DOHH2 (cell line): ENCODE results near the gene IFITM1.

ENCODE experiments used
- H3F3A ChIP-seq: fragments of 200-600 bp; sonication (generic), shearing (Covaris generic); 2 replicates; pipeline ENCODE4 v1.6.0; 2016; ENCODE audit warnings: antibody characterized with exemption, mild to moderate bottlenecking; ENCODE audit not compliant: control insufficient read depth, insufficient read depth
- H3K27ac ChIP-seq: fragments of 200-600 bp; sonication (generic); 2 replicates; pipeline ENCODE4 v1.5.1; 2014; ENCODE audit warnings: low read depth, mild to moderate bottlenecking, low read length, moderate library complexity
- H3K27me3 ChIP-seq: fragments of 200-600 bp; sonication (generic); 2 replicates; pipeline ENCODE4 v1.6.1; 2014; ENCODE audit warnings: mild to moderate bottlenecking, low read length, mixed read lengths; ENCODE audit not compliant: control insufficient read depth
- H3K36me3 ChIP-seq: fragments of 200-600 bp; sonication (generic); 2 replicates; pipeline ENCODE4 v1.6.1; 2014; ENCODE audit warnings: mild to moderate bottlenecking, low read length, moderate library complexity, mixed read lengths; ENCODE audit not compliant: control insufficient read depth
- H3K4me1 ChIP-seq: fragments of 200-600 bp; sonication (generic); 2 replicates; pipeline ENCODE4 v1.6.1; 2014; ENCODE audit warnings: mild to moderate bottlenecking, low read length, mixed read lengths; ENCODE audit not compliant: control insufficient read depth
- H3K4me2 ChIP-seq: fragments of 200-600 bp; sonication (generic); 2 replicates; pipeline ENCODE4 v1.6.0; 2014; ENCODE audit warnings: mild to moderate bottlenecking, low read length, moderate library complexity
- H3K4me3 ChIP-seq: fragments of 200-600 bp; sonication (generic); 2 replicates; pipeline ENCODE4 v1.5.1; 2014; ENCODE audit warnings: mild to moderate bottlenecking, low read length, mixed read lengths
- H3K79me2 ChIP-seq: fragments of 200-600 bp; sonication (generic); 2 replicates; pipeline ENCODE4 v1.6.1; 2014; ENCODE audit warnings: mild to moderate bottlenecking, low read length, mixed read lengths; ENCODE audit not compliant: control insufficient read depth
- H3K9me2 ChIP-seq: fragments of 200-600 bp; sonication (generic); replicated peaks from 2 replicates; pipeline ENCODE4 v1.6.1; 2014; ENCODE audit warnings: mild to moderate bottlenecking, low read length, mixed read lengths; ENCODE audit not compliant: control insufficient read depth
- H3K9me3 ChIP-seq: fragments of 200-600 bp; sonication (generic); 2 replicates; pipeline ENCODE4 v1.6.1; 2014; ENCODE audit warnings: antibody characterized with exemption, low read length, mixed read lengths; ENCODE audit not compliant: control insufficient read depth, insufficient read depth
- H4K20me1 ChIP-seq: fragments of 200-600 bp; sonication (generic); 2 replicates; pipeline ENCODE4 v1.6.0; 2014; ENCODE audit warnings: low read depth, mild to moderate bottlenecking, antibody characterized with exemption, low read length, moderate library complexity; ENCODE audit not compliant: control insufficient read depth, insufficient read depth
- EZH2phosphoT487 ChIP-seq: fragments of 200-600 bp; sonication (generic); IDR thresholded peaks from 2 replicates; pipeline ENCODE4 v1.6.1; 2017; ENCODE audit warnings: borderline replicate concordance, mild to moderate bottlenecking, antibody characterized with exemption, low read length, moderate library complexity, mixed read lengths
- TF ChIP-seq, protein P1 (sequence below): fragments of 200-600 bp; sonication (generic); IDR thresholded peaks from one replicate; pipeline ENCODE4 v1.5.1; 2014; ENCODE audit warnings: antibody characterized with exemption, mild to moderate bottlenecking, low read depth, low read length; ENCODE audit not compliant: poor library complexity, severe bottlenecking

Gene IFITM1

DNA sequence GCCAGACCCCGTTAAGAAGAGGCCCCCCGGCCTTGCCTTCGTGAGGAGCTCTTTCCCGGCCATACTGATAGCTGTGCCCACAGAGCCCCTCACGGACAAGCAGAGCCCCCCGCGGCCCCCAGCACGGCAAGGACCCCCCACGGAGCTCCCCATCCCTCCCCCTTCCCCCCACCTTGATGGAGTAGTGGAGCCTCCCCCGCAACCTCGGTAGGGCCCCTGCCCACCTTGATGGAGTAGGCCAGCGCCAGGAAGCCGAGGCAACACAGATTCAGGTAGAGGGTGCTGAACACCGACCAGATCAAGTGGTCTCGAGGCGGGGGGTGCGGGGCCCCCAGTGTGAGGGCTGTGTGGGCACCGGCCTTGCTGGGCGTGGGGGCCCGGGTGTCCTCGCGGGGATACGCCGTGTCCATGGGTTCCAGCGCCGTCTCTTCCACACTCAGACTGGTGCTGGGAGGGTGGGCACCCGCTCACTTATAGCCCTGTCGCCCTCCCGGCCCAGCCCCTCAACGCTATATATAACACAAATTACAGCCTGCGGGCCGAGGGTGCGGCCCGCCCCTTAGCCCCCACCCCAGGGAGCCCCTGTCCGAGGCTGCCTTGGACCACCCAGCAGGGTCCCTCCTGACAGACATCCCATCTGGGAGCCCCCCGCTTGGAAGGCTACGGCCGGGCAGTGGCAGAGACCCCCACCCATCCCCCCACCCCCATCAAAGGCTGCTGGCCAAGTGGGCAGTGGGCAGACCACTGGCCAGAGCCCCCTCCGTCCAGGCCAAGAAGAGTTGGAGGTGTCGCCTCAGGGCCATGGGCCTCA is 14.6 kb upstream of the IFITM1 start, which contains the start of gene IFITM5:
IFITM5 (minus strand) TSS at position 446 of the 811 bp plus-strand sequence; CDS start at position 410, 36 bp downstream.
- Histone ChIP-seq H3K27ac (no peak within 1 kb of the TSS), H3K4me2 (no peak within 1 kb of the TSS), H3K4me3 (no peak within 1 kb of the TSS), H3K79me2 (no peaks in the 10 kb centered on the region), H4K20me1 (no peaks in the 10 kb centered on the region), H3F3A (peaks cover 3% of the 10 kb centered on the region; the same call in 1 of the 2 replicates), H3K36me3 (no peaks in the 10 kb centered on the region), H3K9me2 (no peaks in the 10 kb centered on the region), H3K9me3 (no peaks in the 10 kb centered on the region), H3K4me1 (peaks cover 13% of the 10 kb centered on the region), H3K27me3 (peaks cover 6% of the 10 kb centered on the region; the same call in 1 of the 2 replicates)
- TF ChIP-seq, protein P1, sequence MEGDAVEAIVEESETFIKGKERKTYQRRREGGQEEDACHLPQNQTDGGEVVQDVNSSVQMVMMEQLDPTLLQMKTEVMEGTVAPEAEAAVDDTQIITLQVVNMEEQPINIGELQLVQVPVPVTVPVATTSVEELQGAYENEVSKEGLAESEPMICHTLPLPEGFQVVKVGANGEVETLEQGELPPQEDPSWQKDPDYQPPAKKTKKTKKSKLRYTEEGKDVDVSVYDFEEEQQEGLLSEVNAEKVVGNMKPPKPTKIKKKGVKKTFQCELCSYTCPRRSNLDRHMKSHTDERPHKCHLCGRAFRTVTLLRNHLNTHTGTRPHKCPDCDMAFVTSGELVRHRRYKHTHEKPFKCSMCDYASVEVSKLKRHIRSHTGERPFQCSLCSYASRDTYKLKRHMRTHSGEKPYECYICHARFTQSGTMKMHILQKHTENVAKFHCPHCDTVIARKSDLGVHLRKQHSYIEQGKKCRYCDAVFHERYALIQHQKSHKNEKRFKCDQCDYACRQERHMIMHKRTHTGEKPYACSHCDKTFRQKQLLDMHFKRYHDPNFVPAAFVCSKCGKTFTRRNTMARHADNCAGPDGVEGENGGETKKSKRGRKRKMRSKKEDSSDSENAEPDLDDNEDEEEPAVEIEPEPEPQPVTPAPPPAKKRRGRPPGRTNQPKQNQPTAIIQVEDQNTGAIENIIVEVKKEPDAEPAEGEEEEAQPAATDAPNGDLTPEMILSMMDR, result no peak
- no peak for TF ChIP-seq EZH2phosphoT487

DNA sequence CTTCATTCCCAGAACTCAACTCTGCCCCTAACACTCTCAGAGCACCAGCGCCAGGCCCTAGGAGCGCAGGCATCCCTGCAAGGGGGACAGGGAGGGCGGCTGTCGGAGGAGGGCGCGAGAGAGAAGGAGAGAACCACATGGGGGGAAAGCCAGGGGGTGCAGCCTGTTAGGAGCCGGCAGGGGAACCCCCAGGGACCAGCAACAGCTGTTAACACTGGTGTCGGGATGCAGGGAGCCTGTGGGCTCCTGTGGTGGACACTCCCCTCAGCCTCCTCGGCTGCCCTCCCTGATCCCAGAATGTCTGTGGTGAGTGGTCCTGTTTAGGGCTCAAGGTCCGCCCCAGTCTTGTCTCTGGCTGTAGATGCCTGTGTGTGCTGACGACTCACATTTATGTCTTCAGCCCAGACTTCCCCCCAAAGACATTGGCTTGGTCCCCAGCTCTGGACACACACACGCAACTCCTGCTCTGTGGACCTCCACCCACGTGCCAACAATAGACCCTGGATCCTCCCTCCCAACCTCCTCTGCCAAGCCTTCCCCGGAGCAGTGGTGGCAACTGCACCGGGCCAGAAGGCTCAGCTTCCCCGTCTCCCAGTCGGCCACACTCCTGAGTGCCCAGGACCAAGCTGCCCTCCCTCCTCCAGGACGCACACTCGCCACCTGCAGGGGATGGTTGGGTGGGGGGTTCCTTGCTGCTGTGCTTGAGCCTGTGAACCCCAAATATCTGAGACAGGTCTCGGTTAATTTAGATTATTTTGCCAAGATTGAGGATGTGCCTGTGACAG is 13.7 kb upstream of the IFITM1 start:
- no peak overlapping the region for H3K4me3 ChIP-seq
- H3K4me2 ChIP-seq, result no peak overlapping the region
- no peaks in the 10 kb centered on the region for H3K9me2 ChIP-seq
- H3K4me1 ChIP-seq, result peaks cover 18% of the 10 kb centered on the region
- H4K20me1 ChIP-seq, result no peaks in the 10 kb centered on the region
- peaks cover 3% of the 10 kb centered on the region; the same call in 1 of the 2 replicates for H3F3A ChIP-seq
- no peaks in the 10 kb centered on the region for H3K36me3 ChIP-seq
- TF ChIP-seq, protein P1, result no peak
- TF ChIP-seq EZH2phosphoT487, result no peak
- H3K27ac ChIP-seq, result no peak overlapping the region
- H3K79me2 ChIP-seq, result no peaks in the 10 kb centered on the region
- H3K27me3 ChIP-seq, result peaks cover 6% of the 10 kb centered on the region; the same call in 1 of the 2 replicates
- no peaks in the 10 kb centered on the region for H3K9me3 ChIP-seq

DNA sequence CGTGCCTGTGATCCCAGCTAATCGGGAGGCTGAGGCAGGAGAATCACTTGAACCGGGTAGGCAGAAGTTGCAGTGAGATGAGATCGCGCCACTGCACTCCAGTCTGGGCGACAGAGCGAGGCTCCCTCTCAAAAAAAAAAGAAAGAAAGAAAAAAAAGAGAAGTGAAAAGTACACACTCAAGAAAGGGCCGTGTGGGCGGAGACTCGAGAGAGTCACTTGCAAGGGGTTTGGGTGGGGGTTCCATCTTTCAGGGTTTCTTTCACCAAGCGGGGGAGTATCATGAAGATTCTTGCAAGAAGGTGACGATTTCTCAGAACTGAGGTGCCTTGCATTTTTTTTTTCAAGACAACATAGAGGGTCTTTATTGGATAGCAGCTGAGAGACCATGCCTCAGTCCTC is 10.5 kb upstream of the IFITM1 start:
- Histone ChIP-seq H3K9me2 (no peaks in the 10 kb centered on the region), H3K4me2 (peak overlapping the region; percentile 41), H4K20me1 (no peaks in the 10 kb centered on the region), H3F3A (peaks cover 3% of the 10 kb centered on the region; the same call in 1 of the 2 replicates), H3K27me3 (peaks cover 6% of the 10 kb centered on the region; the same call in 1 of the 2 replicates), H3K79me2 (no peaks in the 10 kb centered on the region), H3K36me3 (no peaks in the 10 kb centered on the region), H3K9me3 (no peaks in the 10 kb centered on the region), H3K4me3 (peak overlapping the region; percentile 18; the same call in 1 of the 2 replicates), H3K4me1 (peaks cover 25% of the 10 kb centered on the region), H3K27ac (no peak overlapping the region)
- TF ChIP-seq, protein P1, result no peak
- no peak for TF ChIP-seq EZH2phosphoT487
